HUES48 (cell line): ENCODE data around the gene MMP1.
A peak's percentile ranks its signal among the peaks of the same experiment; 100 is the strongest.

ENCODE experiments used
- H3K27ac ChIP-seq: one replicate; pipeline ENCODE4 v1.7.0; 2013; ENCODE audit warnings: low read depth, low read length, inconsistent platforms
- H3K27me3 ChIP-seq: 2 replicates; pipeline ENCODE4 v1.6.1; 2013; ENCODE audit warnings: mild to moderate bottlenecking, low read length; ENCODE audit not compliant: control insufficient read depth, insufficient read depth
- H3K36me3 ChIP-seq: 2 replicates; pipeline ENCODE4 v1.6.1; 2013; ENCODE audit warnings: low read length; ENCODE audit not compliant: control insufficient read depth, insufficient read depth
- H3K4me1 ChIP-seq: 2 replicates; pipeline ENCODE4 v1.6.1; 2013; ENCODE audit warnings: mild to moderate bottlenecking, low read length; ENCODE audit not compliant: control insufficient read depth, insufficient read depth
- H3K4me3 ChIP-seq: 2 replicates; pipeline ENCODE4 v1.5.1; 2013; ENCODE audit warnings: mild to moderate bottlenecking, low read depth, low read length
- H3K9ac ChIP-seq: 2 replicates; pipeline ENCODE4 v1.6.1; 2013; ENCODE audit warnings: mild to moderate bottlenecking, low read depth, low read length, moderate library complexity
- H3K9me3 ChIP-seq: 2 replicates; pipeline ENCODE4 v1.6.1; 2013; ENCODE audit warnings: low read length; ENCODE audit not compliant: control insufficient read depth, insufficient read depth

Gene MMP1

DNA sequence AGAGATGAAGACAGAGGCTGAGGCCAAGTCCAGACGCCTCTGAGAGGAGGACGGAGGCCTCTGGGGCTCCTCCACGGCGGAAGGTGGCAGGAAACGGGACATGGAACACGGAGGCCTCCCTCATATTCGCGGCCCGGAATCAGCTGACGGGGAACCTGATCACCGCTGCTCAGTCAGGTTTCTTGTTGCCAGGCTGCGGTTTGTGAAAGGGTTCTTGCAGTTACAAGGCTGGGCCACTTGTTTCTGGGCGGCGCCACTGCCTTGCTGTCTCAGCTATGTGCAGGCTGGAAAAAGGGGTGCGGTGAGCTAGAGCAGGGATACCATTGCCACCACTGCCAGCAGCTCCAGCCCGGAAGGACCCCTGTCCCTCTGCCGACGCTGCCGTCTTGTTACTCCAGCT is 10.0 kb upstream of the MMP1 start:
- Histone ChIP-seq H3K4me3 (peak overlapping the region; percentile 9; the same call in 1 of the 2 replicates), H3K9me3 (no peaks in the 10 kb centered on the region)

DNA sequence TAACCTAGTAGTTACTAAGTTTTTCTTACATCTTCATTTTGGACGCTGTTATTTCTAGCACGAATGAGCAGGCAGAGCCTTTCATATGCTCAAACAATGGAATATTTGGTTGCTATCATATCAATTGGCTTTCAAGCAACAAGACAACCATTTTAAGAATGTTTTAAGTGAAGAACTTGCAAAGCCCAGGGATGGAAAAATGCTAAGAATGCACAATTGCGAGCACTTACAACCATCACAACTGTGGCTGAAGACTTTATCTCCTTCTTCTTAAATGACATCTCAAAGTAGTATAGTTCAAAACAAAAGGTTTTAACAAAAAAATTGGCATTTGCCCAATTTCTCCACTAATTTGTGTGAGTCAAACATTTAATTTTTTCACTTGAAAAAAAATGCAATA is 8.3 kb upstream of the MMP1 start:
- H3K27ac ChIP-seq = no peak overlapping the region
- H3K27me3 ChIP-seq = peaks cover 3% of the 10 kb centered on the region; the same call in 1 of the 2 replicates
- no peak overlapping the region for H3K4me3 ChIP-seq
- H3K36me3 ChIP-seq = no peaks in the 10 kb centered on the region
- H3K4me1 ChIP-seq = peaks cover 4% of the 10 kb centered on the region; the same call in 1 of the 2 replicates
- H3K9ac ChIP-seq = no peak overlapping the region
- H3K9me3 ChIP-seq = no peaks in the 10 kb centered on the region

More for the DNA sequence above, 10.0 kb upstream of the MMP1 start:
- H3K9ac ChIP-seq = no peak overlapping the region
- H3K36me3 ChIP-seq = no peaks in the 10 kb centered on the region
- H3K4me1 ChIP-seq = peaks cover 4% of the 10 kb centered on the region; the same call in 1 of the 2 replicates
- no peak overlapping the region for H3K27ac ChIP-seq
- H3K27me3 ChIP-seq = peaks cover 3% of the 10 kb centered on the region; the same call in 1 of the 2 replicates

DNA sequence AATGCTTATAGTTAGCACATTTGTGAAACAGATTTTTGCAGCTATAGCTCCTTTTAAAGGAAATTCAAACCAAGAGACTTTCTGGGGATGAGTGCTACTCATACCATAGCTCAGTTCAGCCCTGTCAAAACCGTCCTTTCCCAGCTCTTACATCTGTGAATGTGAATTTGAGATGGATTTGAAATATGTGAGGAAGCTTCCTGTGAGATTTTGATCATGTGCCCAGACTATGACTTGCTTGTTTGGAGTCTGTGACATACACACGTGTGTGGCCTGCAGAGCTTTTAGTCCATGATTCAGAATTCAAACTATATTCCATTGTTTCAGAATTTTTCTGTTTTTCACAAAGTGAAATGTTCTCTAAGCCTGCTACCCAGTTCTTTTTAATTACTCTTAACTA is 4.4 kb upstream of the MMP1 start:
- H3K9ac ChIP-seq = no peak overlapping the region
- H3K27ac ChIP-seq = no peak overlapping the region
- no peaks in the 10 kb centered on the region for H3K4me1 ChIP-seq
- H3K9me3 ChIP-seq = no peaks in the 10 kb centered on the region
- H3K4me3 ChIP-seq = no peak overlapping the region
- H3K36me3 ChIP-seq = no peaks in the 10 kb centered on the region
- H3K27me3 ChIP-seq = peaks cover 3% of the 10 kb centered on the region; the same call in 1 of the 2 replicates

DNA sequence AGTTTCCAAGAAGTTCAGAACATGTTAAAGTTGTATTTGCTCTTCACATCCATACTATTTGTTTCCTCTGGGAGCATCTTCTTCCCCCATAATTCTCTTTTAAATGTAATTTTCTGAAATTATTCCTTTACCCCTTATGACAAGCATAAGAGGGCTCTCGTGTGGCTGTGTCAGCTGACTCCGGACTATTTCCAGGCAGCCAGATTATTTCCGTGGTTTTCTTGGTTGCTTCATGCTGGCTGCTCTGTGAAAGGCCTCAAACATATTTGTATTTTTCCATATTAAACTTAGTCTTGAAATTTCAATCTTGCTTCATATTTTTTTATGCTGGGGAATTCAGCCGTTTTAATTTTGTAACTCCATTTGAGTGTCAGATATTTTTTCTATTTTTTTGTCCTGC is 2.8 kb upstream of the MMP1 start:
- H3K36me3 ChIP-seq = no peaks in the 10 kb centered on the region
- H3K27me3 ChIP-seq = no peaks in the 10 kb centered on the region
- H3K9ac ChIP-seq = no peak overlapping the region
- H3K4me1 ChIP-seq = no peaks in the 10 kb centered on the region
- no peak overlapping the region for H3K27ac ChIP-seq
- no peak overlapping the region for H3K4me3 ChIP-seq
- H3K9me3 ChIP-seq = no peaks in the 10 kb centered on the region

DNA sequence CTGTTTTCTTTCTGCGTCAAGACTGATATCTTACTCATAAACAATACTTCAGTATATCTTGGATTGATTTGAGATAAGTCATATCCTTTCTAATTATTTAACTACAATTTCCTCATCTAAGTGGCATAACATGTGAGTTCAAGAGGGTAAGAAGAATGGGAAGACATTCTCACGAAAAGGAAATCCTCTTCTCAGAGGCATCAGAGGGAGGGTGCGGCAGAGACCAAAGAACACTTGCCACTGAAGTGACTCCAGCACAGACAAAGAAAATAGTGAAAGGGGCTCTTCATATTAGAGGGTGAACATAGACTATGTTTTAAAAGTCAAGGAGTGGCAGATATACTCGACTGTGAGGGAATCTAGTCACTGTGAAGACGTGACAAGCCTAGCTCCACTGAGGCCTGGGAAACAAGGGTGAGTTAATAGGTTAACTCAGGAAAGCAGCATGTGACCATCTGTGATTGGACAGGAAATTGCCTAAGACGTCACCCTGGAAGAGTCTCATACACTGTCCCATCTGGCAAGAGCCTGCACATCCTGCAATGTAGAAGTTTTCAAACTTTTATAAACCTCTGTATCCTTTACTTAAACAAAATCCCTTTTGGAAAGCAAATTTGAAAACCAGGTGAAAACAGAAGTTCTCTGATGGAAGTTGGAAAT is 1.9 kb upstream of the MMP1 start:
- H3K4me3 ChIP-seq = no peak overlapping the region
- no peaks in the 10 kb centered on the region for H3K4me1 ChIP-seq
- no peak overlapping the region for H3K27ac ChIP-seq
- H3K9me3 ChIP-seq = no peaks in the 10 kb centered on the region
- no peaks in the 10 kb centered on the region for H3K36me3 ChIP-seq
- H3K27me3 ChIP-seq = no peaks in the 10 kb centered on the region
- H3K9ac ChIP-seq = no peak overlapping the region

DNA sequence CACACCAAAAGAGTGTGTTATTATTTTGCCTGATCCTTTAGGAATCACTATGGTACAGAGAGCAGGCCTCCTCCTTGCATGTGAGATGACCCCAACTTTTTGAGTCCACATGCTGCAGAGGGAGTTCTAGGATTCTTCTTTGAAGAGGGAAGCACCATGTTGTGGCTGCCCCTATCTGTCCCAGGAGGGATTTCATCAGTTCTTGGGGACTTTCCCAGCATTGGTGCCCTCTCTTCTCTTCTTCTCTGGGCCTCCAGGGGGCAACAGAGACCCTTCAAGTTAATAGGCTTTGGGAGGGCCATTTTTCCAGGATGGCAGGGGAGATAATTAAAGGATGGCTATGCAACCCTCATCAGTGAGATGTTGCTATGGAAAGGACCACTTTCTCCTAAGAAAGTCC is 3.6 kb downstream of the MMP1 start:
- no peaks in the 10 kb centered on the region for H3K4me1 ChIP-seq
- no peaks in the 10 kb centered on the region for H3K36me3 ChIP-seq
- H3K9ac ChIP-seq = no peak overlapping the region
- H3K27me3 ChIP-seq = no peaks in the 10 kb centered on the region
- no peaks in the 10 kb centered on the region for H3K9me3 ChIP-seq
- no peak overlapping the region for H3K27ac ChIP-seq
- no peak overlapping the region for H3K4me3 ChIP-seq

DNA sequence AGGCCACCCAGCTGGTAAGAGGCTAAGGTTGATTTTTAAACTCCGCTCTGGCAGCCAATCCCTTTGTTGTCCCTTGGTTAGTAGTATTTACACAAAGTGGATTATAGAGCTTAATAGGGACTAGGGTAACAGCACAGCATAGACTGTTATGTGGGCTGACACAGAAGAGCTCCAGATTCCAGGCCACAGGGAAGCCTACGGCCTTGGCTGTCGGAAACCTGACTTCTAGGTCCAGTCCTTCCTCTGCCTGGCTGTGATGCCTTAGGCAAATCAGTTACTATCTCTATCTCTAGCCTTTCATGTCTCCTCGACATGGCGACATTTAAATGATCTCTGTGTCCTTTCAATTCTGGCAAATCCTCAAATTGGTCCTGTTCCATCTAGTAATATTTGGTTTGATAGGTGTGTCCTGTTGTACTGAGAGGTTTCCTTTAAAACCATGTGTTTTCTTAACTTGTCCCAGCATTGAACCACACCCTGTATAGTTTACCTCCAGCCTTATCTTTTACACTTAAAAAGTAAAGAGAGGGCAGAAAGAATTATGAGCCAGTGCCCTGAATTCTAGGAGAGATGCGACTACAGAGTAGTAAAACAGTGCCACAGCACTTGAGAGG is 4.2 kb downstream of the MMP1 start:
- H3K27me3 ChIP-seq = no peaks in the 10 kb centered on the region
- H3K9me3 ChIP-seq = no peaks in the 10 kb centered on the region
- H3K9ac ChIP-seq = no peak overlapping the region
- H3K27ac ChIP-seq = no peak overlapping the region
- H3K4me3 ChIP-seq = no peak overlapping the region
- no peaks in the 10 kb centered on the region for H3K36me3 ChIP-seq
- no peaks in the 10 kb centered on the region for H3K4me1 ChIP-seq

DNA sequence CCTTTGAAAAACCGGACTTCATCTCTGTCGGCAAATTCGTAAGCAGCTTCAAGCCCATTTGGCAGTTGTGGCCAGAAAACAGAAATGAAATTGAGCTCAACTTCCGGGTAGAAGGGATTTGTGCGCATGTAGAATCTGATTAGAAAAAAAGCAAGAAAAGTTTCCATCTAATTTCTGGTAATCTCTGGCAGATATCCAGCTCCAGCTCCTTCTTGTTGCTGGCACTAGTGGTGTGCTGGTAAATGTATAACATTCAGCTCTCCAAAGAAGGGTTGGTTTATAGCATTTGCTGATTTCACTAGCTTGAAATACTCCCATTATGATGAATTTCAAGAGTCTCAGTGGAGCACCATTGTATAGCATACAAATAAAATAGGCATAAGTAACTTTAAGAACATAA is 5.4 kb downstream of the MMP1 start:
- H3K4me1 ChIP-seq = no peaks in the 10 kb centered on the region
- no peak overlapping the region for H3K27ac ChIP-seq
- H3K4me3 ChIP-seq = no peak overlapping the region
- H3K36me3 ChIP-seq = no peaks in the 10 kb centered on the region
- no peaks in the 10 kb centered on the region for H3K9me3 ChIP-seq
- H3K9ac ChIP-seq = no peak overlapping the region
- no peaks in the 10 kb centered on the region for H3K27me3 ChIP-seq

DNA sequence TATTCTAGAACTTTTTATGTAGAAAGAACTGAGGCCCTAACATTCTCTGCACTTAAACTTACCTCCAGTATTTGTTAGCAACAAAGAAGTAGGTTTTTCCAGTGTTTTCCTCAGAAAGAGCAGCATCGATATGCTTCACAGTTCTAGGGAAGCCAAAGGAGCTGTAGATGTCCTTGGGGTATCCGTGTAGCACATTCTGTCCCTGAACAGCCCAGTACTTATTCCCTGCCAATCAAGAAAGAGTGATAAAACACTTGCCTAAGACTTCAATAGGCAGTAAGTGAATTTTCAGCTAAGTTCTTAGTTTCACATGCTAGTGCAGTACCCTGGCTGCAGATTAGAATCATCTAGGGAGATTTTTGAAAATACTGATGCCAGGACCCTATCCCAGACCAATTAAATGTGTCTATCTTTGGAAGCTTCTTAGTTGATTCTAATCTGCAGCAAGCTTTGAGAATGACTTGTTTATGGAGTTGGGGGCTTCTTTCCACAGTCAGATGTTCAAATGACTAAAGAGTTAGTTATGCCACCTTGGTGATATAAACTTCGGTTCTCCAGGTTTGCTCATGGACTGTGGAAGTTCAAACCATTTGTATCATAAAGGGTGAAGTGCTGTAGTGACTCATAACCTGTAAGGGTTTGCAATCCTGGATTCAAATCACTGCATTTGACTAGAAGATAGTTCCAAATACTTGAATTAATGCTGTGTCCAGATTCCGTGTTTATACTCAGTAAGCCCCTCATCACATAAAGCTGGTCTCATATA is 6.5 kb downstream of the MMP1 start:
- no peaks in the 10 kb centered on the region for H3K27me3 ChIP-seq
- H3K36me3 ChIP-seq = no peaks in the 10 kb centered on the region
- no peak overlapping the region for H3K4me3 ChIP-seq
- no peaks in the 10 kb centered on the region for H3K9me3 ChIP-seq
- H3K27ac ChIP-seq = no peak overlapping the region
- H3K4me1 ChIP-seq = peaks cover 2% of the 10 kb centered on the region; the same call in 1 of the 2 replicates
- H3K9ac ChIP-seq = no peak overlapping the region

DNA sequence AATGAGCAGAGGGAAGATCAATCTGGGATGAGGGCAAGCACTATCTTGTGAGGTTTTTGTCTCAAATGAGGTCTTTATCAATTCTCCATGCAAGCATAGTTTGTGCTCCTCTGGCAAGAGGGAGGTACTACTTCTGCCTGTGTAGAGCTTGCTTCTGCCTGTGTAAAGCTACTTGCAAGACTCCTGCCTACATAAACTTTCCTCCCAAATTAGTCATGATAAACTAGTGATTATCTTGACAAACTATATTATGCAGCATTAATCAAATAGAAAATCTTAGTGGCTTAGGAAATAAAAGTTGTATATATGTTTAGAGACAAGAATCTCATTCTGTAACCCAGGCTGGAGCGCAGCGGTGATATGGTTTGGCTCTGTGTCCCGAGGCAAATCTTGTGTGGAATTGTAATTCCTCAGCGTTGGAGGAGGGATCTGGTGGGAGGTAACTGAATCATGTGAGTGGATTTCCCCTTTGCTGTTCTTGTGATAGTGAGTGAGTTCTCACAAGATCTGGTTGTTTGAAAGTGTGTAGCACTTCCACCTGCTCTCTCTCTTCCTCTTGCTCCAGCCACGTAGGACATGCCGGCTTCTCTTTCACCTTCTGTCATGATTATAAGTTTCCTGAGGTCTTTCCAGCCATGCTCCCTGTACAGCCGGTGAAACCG is 9.5 kb downstream of the MMP1 start:
- H3K27ac ChIP-seq = no peak overlapping the region
- no peaks in the 10 kb centered on the region for H3K9me3 ChIP-seq
- H3K27me3 ChIP-seq = no peaks in the 10 kb centered on the region
- H3K9ac ChIP-seq = no peak overlapping the region
- no peak overlapping the region for H3K4me3 ChIP-seq
- peaks cover 5% of the 10 kb centered on the region; the same call in 1 of the 2 replicates for H3K4me1 ChIP-seq
- no peaks in the 10 kb centered on the region for H3K36me3 ChIP-seq
